ENCODE results near the gene SLC7A5.
"Not testable (repeated sequence)": the region's sequence is repeated elsewhere in the genome, so short reads cannot be mapped to it uniquely, and the experiment has no call there.

SLC7A5 gene

GRCh38 chr16:87826798-87827587 lies 42.3 kb downstream of the SLC7A5 start:
- no peaks in the 10 kb centered on the region for H3F3A ChIP-seq (ENCODE audit: insufficient read depth, low read length)
- no peaks in the 10 kb centered on the region for H4K20me1 ChIP-seq (ENCODE audit: insufficient read depth, low read length)
- H2AFZ ChIP-seq (ENCODE audit: low read length), result no peak overlapping the region
- H3K4me1 ChIP-seq (ENCODE audit: insufficient read depth, low read length, severe bottlenecking), result peaks cover 32% of the 10 kb centered on the region
- no peaks in the 10 kb centered on the region for H3K9me2 ChIP-seq (ENCODE audit: low read depth, low read length)
- H3K4me3 ChIP-seq (ENCODE audit: low read depth, low read length, poor library complexity, severe bottlenecking), result no peak overlapping the region
- peaks cover 33% of the 10 kb centered on the region for H3K36me3 ChIP-seq (ENCODE audit: insufficient read depth, low read length)
- H3K79me2 ChIP-seq (ENCODE audit: insufficient read depth, low read length), result no peaks in the 10 kb centered on the region
- H3K4me2 ChIP-seq (ENCODE audit: low read length), result no peak overlapping the region
- H3K27me3 ChIP-seq (ENCODE audit: insufficient read depth, low read length), result peaks cover 6% of the 10 kb centered on the region
- TF ChIP-seq, protein P1, sequence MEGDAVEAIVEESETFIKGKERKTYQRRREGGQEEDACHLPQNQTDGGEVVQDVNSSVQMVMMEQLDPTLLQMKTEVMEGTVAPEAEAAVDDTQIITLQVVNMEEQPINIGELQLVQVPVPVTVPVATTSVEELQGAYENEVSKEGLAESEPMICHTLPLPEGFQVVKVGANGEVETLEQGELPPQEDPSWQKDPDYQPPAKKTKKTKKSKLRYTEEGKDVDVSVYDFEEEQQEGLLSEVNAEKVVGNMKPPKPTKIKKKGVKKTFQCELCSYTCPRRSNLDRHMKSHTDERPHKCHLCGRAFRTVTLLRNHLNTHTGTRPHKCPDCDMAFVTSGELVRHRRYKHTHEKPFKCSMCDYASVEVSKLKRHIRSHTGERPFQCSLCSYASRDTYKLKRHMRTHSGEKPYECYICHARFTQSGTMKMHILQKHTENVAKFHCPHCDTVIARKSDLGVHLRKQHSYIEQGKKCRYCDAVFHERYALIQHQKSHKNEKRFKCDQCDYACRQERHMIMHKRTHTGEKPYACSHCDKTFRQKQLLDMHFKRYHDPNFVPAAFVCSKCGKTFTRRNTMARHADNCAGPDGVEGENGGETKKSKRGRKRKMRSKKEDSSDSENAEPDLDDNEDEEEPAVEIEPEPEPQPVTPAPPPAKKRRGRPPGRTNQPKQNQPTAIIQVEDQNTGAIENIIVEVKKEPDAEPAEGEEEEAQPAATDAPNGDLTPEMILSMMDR (IDR thresholded peaks at IDR 0.05; ENCODE audit: low read length), result no peak
- TF ChIP-seq EZH2 (IDR thresholded peaks at IDR 0.05; ENCODE audit: borderline replicate concordance, low read length), result no peak
- no peak overlapping the region for H3K9ac ChIP-seq (ENCODE audit: low read length)
- H3K9me3 ChIP-seq (ENCODE audit: low read length), result no peaks in the 10 kb centered on the region
- no peak overlapping the region for H3K27ac ChIP-seq (ENCODE audit: low read depth, low read length, poor library complexity, severe bottlenecking)

- not testable (repeated sequence) for H3K27ac ChIP-seq (ENCODE audit: low read depth, low read length, poor library complexity, severe bottlenecking); H3F3A ChIP-seq (ENCODE audit: insufficient read depth, low read length); H3K79me2 ChIP-seq (ENCODE audit: insufficient read depth, low read length); H3K4me2 ChIP-seq (ENCODE audit: low read length); H2AFZ ChIP-seq (ENCODE audit: low read length); H3K9ac ChIP-seq (ENCODE audit: low read length); H3K27me3 ChIP-seq (ENCODE audit: insufficient read depth, low read length); H3K9me3 ChIP-seq (ENCODE audit: low read length); H3K4me3 ChIP-seq (ENCODE audit: low read depth, low read length, poor library complexity, severe bottlenecking); H4K20me1 ChIP-seq (ENCODE audit: insufficient read depth, low read length); H3K9me2 ChIP-seq (ENCODE audit: low read depth, low read length)
- peaks cover 38% of the 10 kb centered on the region for H3K4me1 ChIP-seq (ENCODE audit: insufficient read depth, low read length, severe bottlenecking)
- peaks cover 27% of the 10 kb centered on the region for H3K36me3 ChIP-seq (ENCODE audit: insufficient read depth, low read length)
Measured at GRCh38 chr16:87826407-87826797, 42.9 kb downstream of the SLC7A5 start.

DNA sequence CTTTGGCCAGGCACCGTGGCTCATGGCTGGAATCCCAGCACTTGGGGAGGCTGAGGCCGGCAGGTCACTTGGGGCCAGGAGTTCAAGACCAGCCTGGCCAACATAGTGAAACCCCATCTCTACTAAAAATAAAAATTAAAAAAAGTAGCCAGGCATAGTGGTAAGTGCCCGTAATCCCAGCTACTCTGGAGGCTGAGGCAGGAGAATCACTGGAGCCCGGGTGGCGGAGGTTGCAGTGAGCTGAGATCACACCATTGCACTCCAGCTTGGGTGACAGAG lies 43.5 kb downstream of the SLC7A5 start:
- not testable (repeated sequence) for H2AFZ ChIP-seq (ENCODE audit: low read length); H3K9ac ChIP-seq (ENCODE audit: low read length); H3K79me2 ChIP-seq (ENCODE audit: insufficient read depth, low read length); H4K20me1 ChIP-seq (ENCODE audit: insufficient read depth, low read length); H3K9me2 ChIP-seq (ENCODE audit: low read depth, low read length); H3K4me2 ChIP-seq (ENCODE audit: low read length); H3K9me3 ChIP-seq (ENCODE audit: low read length); H3K27ac ChIP-seq (ENCODE audit: low read depth, low read length, poor library complexity, severe bottlenecking); H3F3A ChIP-seq (ENCODE audit: insufficient read depth, low read length); H3K27me3 ChIP-seq (ENCODE audit: insufficient read depth, low read length); H3K4me3 ChIP-seq (ENCODE audit: low read depth, low read length, poor library complexity, severe bottlenecking)
- peaks cover 21% of the 10 kb centered on the region for H3K36me3 ChIP-seq (ENCODE audit: insufficient read depth, low read length)
- peaks cover 40% of the 10 kb centered on the region for H3K4me1 ChIP-seq (ENCODE audit: insufficient read depth, low read length, severe bottlenecking)

- TF ChIP-seq, protein P1 (IDR thresholded peaks at IDR 0.05; ENCODE audit: low read length), result no peak
- no peak for TF ChIP-seq EZH2 (IDR thresholded peaks at IDR 0.05; ENCODE audit: borderline replicate concordance, low read length)
- H3F3A ChIP-seq (ENCODE audit: insufficient read depth, low read length), result no peaks in the 10 kb centered on the region
- H3K79me2 ChIP-seq (ENCODE audit: insufficient read depth, low read length), result no peaks in the 10 kb centered on the region
- H3K4me1 ChIP-seq (ENCODE audit: insufficient read depth, low read length, severe bottlenecking), result peaks cover 35% of the 10 kb centered on the region
- no peaks in the 10 kb centered on the region for H3K9me2 ChIP-seq (ENCODE audit: low read depth, low read length)
- no peak overlapping the region for H3K4me2 ChIP-seq (ENCODE audit: low read length)
- H3K36me3 ChIP-seq (ENCODE audit: insufficient read depth, low read length), result peaks cover 15% of the 10 kb centered on the region
- H3K9me3 ChIP-seq (ENCODE audit: low read length), result no peaks in the 10 kb centered on the region
- H2AFZ ChIP-seq (ENCODE audit: low read length), result no peak overlapping the region
- no peak overlapping the region for H3K9ac ChIP-seq (ENCODE audit: low read length)
- H3K27me3 ChIP-seq (ENCODE audit: insufficient read depth, low read length), result peaks cover 6% of the 10 kb centered on the region
- no peak overlapping the region for H3K27ac ChIP-seq (ENCODE audit: low read depth, low read length, poor library complexity, severe bottlenecking)
- no peaks in the 10 kb centered on the region for H4K20me1 ChIP-seq (ENCODE audit: insufficient read depth, low read length)
- no peak overlapping the region for H3K4me3 ChIP-seq (ENCODE audit: low read depth, low read length, poor library complexity, severe bottlenecking)
Measured at GRCh38 chr16:87824991-87825841, 44.1 kb downstream of the SLC7A5 start.
